HG03442 (cell line): ENCODE measurements around the gene ADD1.

Experiments
- ATAC-seq: cut with Tn5 transposase; IDR thresholded peaks from one replicate; pipeline ENCODE4 v1.9.1; 2021; ENCODE audit warnings: mild to moderate bottlenecking, moderate library complexity; ENCODE audit not compliant: unreplicated experiment

The ADD1 gene, protein sequence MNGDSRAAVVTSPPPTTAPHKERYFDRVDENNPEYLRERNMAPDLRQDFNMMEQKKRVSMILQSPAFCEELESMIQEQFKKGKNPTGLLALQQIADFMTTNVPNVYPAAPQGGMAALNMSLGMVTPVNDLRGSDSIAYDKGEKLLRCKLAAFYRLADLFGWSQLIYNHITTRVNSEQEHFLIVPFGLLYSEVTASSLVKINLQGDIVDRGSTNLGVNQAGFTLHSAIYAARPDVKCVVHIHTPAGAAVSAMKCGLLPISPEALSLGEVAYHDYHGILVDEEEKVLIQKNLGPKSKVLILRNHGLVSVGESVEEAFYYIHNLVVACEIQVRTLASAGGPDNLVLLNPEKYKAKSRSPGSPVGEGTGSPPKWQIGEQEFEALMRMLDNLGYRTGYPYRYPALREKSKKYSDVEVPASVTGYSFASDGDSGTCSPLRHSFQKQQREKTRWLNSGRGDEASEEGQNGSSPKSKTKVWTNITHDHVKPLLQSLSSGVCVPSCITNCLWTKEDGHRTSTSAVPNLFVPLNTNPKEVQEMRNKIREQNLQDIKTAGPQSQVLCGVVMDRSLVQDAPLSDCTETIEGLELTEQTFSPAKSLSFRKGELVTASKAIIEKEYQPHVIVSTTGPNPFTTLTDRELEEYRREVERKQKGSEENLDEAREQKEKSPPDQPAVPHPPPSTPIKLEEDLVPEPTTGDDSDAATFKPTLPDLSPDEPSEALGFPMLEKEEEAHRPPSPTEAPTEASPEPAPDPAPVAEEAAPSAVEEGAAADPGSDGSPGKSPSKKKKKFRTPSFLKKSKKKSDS

GRCh38 chr4:2843263-2843940 is at the start of gene ADD1:
Gene ADD1, plus strand, starts transcription at chr4:2843844. Its CDS starts 32,072 bp downstream, at chr4:2875916.
- ATAC-seq = peak; percentile 84

GRCh38 chr4:2794486-2795299 is 49.0 kb upstream of the ADD1 start:
- no peak for ATAC-seq

DNA sequence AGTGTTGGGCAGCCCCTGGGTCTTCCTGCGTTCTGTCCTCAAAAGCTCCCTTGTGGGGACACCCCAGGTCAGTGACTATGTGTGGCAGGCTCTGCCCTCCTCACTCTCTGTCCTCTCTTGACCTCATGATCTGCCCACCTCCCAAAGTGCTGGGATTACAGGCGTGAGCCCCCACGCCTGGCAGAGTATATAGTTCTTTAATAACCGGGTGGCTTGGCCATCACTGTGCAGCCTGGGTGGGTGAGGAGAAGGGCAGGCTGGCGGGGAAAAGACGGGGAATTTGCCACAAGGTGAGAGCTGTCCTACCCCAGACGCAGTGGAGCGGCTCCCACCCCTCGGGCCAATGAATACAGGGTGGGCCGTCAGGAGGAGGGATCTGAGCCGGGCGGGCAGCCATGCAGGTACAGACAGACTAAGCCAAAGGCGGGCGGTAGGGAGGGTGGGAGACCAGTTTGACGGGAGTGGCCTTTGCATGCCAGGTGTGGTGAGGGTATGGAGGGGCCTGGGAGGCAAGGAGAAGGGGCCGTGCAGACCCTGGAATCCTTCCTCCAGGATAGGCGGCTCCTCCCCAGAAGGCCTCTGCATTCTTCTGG is 48.2 kb upstream of the ADD1 start:
- no peak for ATAC-seq

DNA sequence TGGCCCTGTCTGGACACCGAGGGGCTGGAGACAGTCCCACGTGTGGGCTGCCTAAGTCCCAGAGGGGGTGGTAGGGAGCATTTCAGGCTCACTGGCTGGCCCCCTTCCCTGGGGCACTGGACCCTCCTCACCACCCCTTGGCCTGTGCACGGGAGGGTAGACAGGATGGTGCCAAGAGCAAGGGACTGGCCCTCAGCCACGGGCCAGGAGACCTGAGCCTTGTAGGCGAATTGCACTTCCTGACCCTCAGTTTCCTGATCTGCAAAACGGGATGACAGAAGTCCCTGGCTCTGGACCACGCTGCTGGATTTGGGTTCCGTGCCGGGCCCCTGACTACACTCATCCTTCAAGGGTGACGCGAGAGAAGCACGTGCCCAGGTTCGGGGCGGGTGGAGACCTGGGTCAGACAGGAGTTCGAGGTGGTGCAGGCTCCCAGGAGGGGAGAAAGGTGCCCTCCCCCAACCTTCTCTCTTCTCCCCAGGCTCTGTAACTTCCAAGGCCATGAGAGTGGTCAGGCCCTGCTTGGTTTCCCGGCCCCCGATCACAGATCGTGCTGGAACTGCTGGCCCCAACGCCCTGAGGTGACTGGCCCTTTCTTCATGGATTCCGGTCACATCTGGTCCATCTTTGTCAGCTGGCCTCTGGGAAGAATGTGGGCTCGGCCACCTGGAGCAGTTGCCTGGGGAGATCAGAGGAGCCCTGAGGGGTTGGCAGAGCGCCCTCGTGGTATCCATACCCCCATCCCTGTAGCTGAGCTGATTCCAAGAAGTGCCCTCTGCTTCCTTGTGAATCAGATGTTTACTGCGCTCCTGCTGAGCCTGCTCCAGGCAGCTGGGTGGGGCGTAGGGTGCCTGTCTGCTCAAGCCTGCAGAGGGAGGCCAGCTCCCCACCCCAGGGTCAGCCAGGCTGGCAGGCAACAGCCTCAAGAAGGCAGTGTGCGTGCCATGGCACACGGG is 47.5 kb upstream of the ADD1 start:
- no peak for ATAC-seq

DNA sequence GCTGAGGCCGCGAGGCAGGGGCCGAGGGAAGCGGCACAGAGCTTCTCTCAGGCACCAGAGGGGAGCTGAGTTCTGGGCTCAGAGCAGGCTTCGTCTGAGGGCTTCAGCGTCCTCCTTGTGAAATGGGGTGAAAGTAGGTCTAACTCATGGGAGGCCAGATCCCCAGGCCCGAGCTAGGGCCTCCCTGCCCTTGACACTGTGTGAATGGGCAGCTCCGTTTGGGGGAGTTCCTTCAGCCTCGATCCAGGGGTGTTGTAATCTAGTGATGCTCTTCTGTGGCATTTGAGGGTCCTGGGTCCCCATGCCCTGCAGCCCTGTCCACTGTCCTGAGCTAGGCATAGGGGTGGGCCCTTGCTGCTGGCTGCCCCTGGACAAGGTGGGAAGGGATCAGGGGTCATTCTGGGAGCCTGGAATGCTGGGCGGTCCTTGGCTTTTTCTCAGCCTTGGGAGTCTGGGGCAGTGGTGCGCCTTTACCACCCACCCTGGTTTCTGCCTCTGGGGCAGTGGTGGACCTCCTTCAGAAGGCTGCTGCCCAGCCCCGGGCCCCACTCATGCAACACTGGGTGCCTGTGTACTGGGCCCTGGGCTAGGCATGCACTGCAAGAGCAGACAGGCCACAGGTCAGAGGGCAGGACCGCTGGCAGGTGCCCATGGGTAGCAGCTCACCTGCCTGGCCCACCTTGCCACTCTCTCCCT is 46.6 kb upstream of the ADD1 start:
- ATAC-seq = no peak

GRCh38 chr4:2797545-2798305 is 45.9 kb upstream of the ADD1 start:
- no peak for ATAC-seq

- peak; percentile 31 for ATAC-seq
These were observed 45.0 kb upstream of the ADD1 start for GRCh38 chr4:2798399-2799223.

DNA sequence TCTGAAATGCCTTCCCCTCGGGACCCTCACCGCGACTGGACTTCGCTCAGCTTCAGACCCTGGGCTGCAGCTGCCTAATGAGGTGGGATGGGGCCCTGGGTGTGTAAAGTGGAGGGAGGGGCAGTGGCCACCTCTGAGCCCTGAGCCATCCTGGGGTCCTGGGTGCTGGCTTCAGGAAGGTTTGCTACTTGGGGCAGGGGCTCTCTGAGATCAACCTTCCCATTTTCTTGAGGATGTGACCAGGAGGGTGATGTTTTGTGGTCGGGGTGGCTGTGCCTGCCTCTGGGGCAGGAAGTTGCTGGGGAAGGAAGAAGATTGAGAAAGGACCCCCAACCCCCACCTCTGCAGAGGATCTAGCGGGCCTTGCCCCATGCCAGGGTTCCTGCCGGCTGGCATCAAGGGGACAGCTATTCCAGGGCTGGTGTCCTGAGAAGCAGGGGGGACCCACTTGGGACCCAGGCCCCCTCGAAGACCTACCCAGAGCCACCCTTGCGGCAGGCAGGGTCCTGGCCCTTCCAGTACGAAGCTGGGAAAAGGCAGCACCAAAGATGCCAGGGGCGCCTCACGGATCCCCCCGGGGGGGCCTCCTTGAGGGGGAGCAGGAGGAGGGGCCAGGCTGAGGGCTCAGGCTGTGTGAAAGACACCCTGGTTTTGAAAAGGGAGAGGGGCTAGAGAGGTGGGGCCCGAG is 44.3 kb upstream of the ADD1 start:
- ATAC-seq = no peak

DNA sequence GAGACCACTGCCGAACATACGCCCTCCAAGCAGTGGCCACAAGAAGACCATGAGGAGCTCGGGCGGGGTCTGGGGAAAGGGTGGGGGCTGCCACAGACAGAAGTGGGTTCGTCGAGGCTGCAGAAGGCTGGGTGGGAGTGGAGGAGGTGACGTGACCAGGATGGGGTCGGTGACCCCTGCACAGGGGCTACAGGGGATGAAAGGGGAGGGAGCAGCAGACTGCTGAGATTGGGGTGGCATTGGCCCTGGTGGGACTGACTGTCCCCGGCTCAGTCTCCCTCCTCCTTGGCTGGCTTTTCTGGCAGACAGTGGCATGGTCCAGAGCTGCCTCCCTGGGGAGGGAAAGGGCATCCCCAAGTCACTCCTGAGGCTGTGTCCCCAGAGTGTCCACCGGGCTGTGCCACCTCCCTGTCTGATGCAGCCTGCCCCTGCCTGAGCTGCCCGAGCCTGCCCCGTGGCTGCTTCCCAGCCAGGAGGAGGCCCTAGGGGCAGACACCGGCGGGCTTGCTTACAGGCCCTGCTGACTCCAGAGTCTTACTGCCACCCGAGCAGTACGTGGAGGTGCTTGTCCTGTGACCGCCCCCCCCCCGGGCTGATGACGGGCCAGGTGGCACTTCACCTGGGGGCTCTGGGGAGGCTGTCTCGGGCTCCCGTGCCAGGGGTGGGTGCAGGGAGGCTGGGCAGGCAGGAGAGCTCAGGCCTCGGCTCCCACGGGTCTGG is 43.5 kb upstream of the ADD1 start:
- ATAC-seq = no peak

DNA sequence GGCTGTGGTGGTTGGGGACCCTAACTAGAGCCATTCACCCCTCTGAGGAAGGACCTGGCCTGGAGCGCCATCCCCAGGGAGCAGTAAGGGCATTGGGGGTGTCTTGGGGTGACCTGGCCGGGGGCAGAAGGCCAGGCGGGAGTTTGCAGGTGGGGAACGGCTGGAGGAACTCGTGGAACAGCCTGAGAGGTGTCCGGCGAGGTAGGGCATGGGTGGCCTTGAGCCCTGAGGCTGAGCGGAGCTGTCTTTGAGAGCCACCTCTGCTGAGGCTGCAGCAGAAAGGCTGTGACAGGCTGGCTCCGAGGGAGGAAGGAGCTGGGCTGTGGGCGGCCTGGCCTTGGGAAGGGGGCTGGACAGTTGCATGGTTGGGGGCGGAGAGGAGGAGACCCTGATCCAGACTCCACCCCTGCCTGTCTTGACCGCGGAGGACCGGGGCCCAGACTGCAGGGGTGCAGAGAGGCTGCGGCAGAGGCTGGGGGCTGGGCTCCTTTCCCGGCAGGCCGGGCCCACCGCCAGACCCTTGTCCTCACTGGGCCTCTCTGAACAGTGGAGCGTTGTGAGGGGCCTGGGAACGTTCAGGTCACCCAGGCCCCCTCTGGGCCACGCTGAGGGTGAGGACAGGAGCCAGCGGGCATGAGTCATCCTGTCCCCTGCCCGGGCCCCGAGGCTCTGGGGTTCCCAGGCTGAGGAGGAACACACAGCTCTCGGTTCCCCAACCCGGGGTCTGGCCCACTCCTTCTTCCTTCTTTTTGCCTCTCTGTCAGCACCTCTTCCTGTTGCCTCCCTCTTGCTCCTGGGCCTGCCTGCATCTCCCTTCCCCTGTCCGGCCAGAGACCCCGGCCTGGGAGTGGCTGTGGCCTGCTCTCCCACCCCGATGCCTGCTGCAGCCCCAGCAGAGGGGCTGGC is 42.7 kb upstream of the ADD1 start:
- ATAC-seq = peak; percentile 33

DNA sequence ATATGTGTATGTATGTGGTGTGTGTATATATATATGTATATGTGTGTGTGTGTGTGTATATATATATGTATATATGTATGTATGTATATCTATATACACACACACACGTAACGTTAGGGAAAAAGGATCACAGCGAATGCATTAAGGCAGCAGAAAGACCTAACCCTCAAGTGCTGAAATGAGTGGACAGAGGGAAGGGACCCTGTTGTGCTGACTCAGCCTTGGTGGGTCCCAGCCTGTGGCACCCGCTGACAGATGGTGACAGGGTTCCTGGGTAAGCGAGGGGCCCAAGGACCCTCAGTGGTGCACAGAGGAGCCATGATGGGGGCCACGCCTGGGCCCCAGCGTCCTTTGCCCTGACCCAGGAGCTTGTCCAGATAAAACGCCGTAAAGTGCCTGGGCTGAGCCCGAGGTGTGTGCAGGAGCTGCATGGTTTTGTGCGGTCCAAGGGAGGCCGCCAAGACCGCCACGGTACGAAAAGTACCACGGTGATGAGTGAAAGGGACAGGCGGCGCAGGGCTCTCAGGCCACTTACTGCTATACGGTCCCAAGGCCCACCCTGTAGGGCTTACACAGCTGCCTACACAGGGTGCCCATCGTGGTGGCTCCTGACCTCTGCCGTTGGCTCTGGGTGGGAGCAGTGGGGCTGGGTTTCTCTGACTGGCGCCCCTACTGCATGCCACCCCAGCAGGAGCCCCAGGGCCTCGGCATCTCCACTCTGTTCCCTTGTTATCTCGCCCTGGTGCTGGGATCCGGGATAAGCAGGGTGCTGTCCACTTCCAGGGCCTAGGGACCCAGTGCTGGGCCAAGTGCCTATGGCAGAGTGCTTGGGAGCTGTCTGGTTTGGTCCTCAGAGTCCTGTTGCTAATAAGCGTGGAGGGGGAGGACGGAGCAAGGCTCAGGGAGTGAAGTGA is 40.8 kb upstream of the ADD1 start:
- no peak for ATAC-seq

DNA sequence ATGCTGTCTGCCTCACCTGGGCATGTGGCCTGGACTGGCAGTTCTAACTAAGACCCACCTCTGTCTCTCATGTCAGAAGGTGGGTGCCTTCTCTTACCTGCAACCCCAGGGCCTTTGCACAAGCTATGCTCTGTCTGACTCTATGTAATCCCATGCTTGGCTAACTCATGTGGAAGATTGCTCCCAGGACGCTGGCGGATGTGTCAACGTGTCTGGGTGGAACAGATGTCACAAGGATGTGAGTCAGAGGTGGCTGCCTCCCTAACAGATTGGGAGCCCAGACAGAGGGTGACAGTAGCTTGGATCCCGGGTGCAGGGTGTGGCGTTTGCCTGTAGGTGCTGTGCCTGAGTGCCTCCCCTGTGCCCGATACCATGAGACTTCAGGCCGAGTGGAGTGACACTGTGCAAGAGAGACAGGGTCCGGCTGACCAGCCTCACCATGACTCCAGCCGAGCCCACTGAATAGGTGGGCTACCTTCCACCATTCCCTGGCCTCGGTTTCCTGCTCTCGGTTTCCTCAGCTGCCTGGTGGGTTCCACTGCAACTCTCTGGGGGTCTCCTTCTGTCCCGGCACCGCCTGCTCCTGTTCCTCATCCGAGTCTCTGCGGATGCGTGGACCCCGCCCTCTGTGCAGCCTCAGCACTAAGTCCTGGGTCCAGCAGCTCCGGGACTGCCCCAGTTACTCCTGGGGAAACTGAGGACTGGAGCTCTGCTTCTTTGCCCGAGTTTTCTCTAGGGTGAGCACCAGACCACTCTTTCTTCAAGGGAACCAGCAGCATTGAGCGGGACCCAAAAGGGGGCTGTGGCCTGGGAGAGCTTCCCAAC is 39.8 kb upstream of the ADD1 start:
- ATAC-seq = no peak

DNA sequence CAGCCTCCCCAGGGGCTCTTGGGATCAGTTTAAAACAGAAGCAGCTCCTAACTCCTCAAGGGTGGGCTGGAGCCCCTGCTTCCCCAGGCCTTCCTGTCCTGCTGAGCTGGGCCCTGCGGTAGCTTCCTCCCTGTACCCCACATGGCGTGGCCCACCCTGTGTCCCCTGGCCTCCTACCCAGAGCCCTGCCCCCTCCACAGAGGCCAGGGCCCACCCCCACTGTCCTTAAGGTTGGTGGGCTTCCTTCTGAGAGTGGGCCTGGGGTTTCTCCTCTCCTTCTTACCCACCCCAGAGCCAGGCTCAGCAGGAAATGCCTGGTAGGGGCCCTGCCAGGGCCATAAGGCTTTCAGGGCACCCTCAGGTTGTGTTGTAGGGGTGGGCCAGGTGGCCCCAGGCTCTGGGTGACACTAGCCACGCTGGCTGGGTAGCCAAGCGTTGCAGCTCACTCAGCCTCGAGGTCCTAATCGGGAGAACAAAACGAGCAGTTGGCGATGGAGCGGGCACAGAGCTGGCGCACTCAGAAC is 39.1 kb upstream of the ADD1 start:
- no peak for ATAC-seq
